Anterior cingulate cortex (tissue), 58 donors: ENCODE measurements around the gene CIAO3.
A peak's percentile ranks its signal among the peaks of the same experiment; 100 is the strongest.
"Not testable (repeated sequence)": the region's sequence is repeated elsewhere in the genome, so short reads cannot be mapped to it uniquely, and the experiment has no call there.

ENCODE experiments used
- DNase-seq, 58 donors: peaks; one replicate each; lab custom pipeline; 2025; lab: John Stamatoyannopoulos, UW

Gene CIAO3

GRCh38 chr16:700684-701584 lies 39.9 kb downstream of the CIAO3 start:
- DNase-seq, result peak in 3 of 58 donors; percentile 23 to 29 (median 25)

- no peak for DNase-seq
Measured at GRCh38 chr16:698911-699671, 41.7 kb downstream of the CIAO3 start.

GRCh38 chr16:695355-696089 lies 45.3 kb downstream of the CIAO3 start:
- DNase-seq, result peak in 23 of 58 donors; percentile 11 to 73 (median 44)

GRCh38 chr16:694863-695354 lies 45.9 kb downstream of the CIAO3 start:
- no peak for DNase-seq

GRCh38 chr16:694187-694862 lies 46.5 kb downstream of the CIAO3 start:
- DNase-seq, result no peak

GRCh38 chr16:693766-694165 lies 47.0 kb downstream of the CIAO3 start:
- DNase-seq, result no peak

GRCh38 chr16:693364-693763 lies 47.4 kb downstream of the CIAO3 start:
- DNase-seq, result no peak

- DNase-seq, result no peak
Measured at GRCh38 chr16:692356-693108, 48.3 kb downstream of the CIAO3 start.

GRCh38 chr16:691242-691641 lies 49.6 kb downstream of the CIAO3 start:
- not testable (repeated sequence) for DNase-seq

GRCh38 chr16:689175-689897 lies 51.5 kb downstream of the CIAO3 start:
- DNase-seq, result no peak

GRCh38 chr16:687499-687898 lies 53.3 kb downstream of the CIAO3 start:
- no peak for DNase-seq

GRCh38 chr16:686459-687260 lies 54.1 kb downstream of the CIAO3 start:
- DNase-seq, result no peak

GRCh38 chr16:685967-686366 lies 54.8 kb downstream of the CIAO3 start:
- peak in 1 of 58 donors; percentile 21 for DNase-seq

GRCh38 chr16:684961-685696 lies 55.7 kb downstream of the CIAO3 start:
- no peak for DNase-seq

- peak; percentile 67 to 97 (median 94) for DNase-seq
Measured at GRCh38 chr16:684071-684794, 56.6 kb downstream of the CIAO3 start, which contains the start of gene JMJD8. TSS of gene JMJD8 (minus strand) at chr16:684334. CDS start at chr16:684319, 15 bp downstream.

GRCh38 chr16:683396-684070 lies 57.3 kb downstream of the CIAO3 start:
- no peak for DNase-seq
